Lower leg skin (tissue), 4 donors: ENCODE data around the gene C5orf63. TPM values are rescaled to one million over a fixed set of nuclear protein-coding genes. Genes with fewer than 3 reads are reported as not detected.

Experiments
- DNase-seq, 2 donors: peaks; one replicate each; pipeline ENCODE4 v3.0.0-alpha.2; 2019; ENCODE audit warnings: low spot score in 2 of 2
- H3K4me3 ChIP-seq: fragments of 200-600 bp; sonication (generic); 2 replicates; pipeline ENCODE4 v1.5.1; 2017; ENCODE audit warnings: mild to moderate bottlenecking, low read depth; ENCODE audit not compliant: poor library complexity, severe bottlenecking
- POLR2A ChIP-seq, 2 donors: fragments of 450-650 bp; IDR thresholded peaks; one replicate each; pipeline ENCODE4 v1.6.1; 2016 to 2017; ENCODE audit warnings: antibody characterized with exemption in 2 of 2, mild to moderate bottlenecking in 1 of 2, moderate library complexity in 1 of 2
- WGBS, 2 donors: methylation state at CpG; one replicate each; pipeline ENCODE4 v1.1.5; 2018; 5-methylcytosine and 5-hydroxymethylcytosine counted together
- intact Hi-C: fragments of 100-400 bp; cut with DNase I; formaldehyde crosslinking; loops from one replicate; pipeline ENCODE4 v1.15.0; 2023; ENCODE audit warnings: low total_unique reads
- total RNA-seq, 4 donors: library from RNA; depleted of rRNA; stranded (reverse); fragments of >200 nt; gene quantifications; one replicate each; pipeline ENCODE4 v1.1.0, GENCODE V29; 2016
- TF ChIP-seq, protein P1 (sequence below), 3 donors: fragments of 450-650 bp; IDR thresholded peaks; one replicate each; pipeline ENCODE4 v1.5.1; 2016; ENCODE audit warnings: antibody characterized with exemption in 3 of 3, mild to moderate bottlenecking in 3 of 3, moderate library complexity in 2 of 3

C5orf63 gene
- total RNA-seq, 4 donors from 2014 or later, result 0.91 to 3.3 (median 1.7) TPM

DNA sequence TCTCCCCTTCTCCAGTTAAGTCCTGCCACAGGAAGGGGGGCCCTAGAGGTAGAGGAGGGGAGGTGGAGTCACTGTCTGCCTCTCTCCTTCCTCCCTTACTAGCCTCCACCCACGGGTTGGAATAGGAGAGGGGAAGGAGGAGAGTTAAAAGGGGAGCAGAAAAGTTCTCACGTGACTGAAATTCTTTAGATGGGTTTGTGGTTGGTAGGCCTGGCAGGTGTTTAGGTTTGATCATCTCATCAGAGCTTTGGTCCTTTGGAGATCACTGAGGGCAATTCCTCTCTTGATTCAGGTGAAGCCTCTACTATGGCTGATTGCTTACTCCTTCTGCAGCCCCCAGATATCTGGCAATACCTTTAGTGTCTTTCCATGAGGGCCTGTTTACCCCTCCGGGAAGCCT is 24.9 kb upstream of the C5orf63 start:
- DNase-seq, result no peak
- TF ChIP-seq, protein P1, sequence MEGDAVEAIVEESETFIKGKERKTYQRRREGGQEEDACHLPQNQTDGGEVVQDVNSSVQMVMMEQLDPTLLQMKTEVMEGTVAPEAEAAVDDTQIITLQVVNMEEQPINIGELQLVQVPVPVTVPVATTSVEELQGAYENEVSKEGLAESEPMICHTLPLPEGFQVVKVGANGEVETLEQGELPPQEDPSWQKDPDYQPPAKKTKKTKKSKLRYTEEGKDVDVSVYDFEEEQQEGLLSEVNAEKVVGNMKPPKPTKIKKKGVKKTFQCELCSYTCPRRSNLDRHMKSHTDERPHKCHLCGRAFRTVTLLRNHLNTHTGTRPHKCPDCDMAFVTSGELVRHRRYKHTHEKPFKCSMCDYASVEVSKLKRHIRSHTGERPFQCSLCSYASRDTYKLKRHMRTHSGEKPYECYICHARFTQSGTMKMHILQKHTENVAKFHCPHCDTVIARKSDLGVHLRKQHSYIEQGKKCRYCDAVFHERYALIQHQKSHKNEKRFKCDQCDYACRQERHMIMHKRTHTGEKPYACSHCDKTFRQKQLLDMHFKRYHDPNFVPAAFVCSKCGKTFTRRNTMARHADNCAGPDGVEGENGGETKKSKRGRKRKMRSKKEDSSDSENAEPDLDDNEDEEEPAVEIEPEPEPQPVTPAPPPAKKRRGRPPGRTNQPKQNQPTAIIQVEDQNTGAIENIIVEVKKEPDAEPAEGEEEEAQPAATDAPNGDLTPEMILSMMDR (IDR thresholded peaks at IDR 0.05), result no peak
- intact Hi-C loops, result no loop called here
- H3K4me3 ChIP-seq, result no peak overlapping the region
- 53 to 58% methylated on average over 3 of the region's 3 CpGs for WGBS, 2 donors

DNA sequence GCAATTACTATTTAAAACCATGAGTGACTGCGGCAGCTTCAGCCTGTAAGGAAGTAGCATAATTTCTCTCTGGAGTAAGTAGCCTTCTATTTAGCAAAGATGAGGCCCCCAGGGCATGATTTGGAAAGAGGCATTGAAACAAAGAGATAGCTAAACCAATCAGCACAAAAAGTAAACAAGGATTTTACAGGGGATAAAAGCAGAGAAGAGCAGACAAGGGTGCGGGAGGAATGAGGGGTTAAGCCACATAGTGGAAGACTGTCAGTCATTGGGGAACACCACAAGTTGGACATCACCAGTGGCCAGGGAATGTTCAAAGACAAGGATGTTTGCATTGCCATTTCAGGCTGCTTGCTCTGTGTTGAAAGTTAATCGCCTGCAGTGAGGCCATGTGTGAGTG is 24.0 kb upstream of the C5orf63 start:
- TF ChIP-seq POLR2A (IDR thresholded peaks at IDR 0.05), result no peak
- TF ChIP-seq, protein P1 (IDR thresholded peaks at IDR 0.05), result no peak
- WGBS, 2 donors, result 55 to 59% methylated on average over 3 of the region's 3 CpGs
- H3K4me3 ChIP-seq, result no peak overlapping the region
- intact Hi-C loops, result no loop called here
- no peak for DNase-seq

DNA sequence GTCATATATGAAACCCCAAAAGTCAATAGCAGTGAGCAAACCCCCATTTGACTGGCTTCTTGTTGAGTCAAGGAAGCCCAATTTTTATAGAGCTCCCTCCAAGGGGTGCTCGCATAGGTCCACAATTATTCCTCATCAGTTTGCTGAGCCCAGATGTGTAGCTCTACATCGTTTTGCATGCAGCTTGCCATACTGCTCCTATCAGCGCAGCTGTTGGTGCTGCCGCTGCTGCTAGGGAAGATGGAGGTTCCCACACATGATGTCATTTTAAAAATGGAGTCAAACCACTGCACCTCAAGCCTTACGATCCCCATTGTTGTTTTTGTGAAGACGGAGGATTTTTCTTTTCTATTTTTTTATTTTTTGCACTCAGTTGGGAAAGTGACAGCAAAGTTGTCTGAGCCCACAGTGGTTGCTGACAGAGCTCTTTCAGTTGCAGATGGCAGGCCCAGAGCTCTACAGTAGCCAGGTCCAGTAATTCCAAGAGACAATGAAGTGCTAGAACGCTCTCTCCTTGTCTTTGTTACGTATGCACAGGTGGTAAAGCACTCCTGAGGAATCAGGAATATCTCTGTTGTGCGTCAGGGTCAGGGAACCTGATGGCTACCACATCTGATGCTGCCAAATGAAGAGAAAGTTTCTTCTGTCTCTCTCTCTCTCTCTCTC is 23.2 kb upstream of the C5orf63 start:
- intact Hi-C loops, result no loop called here
- 74 to 85% methylated on average over 9 of the region's 9 CpGs for WGBS, 2 donors
- TF ChIP-seq, protein P1 (IDR thresholded peaks at IDR 0.05), result no peak
- no peak for TF ChIP-seq POLR2A (IDR thresholded peaks at IDR 0.05)
- no peak overlapping the region for H3K4me3 ChIP-seq
- no peak for DNase-seq

DNA sequence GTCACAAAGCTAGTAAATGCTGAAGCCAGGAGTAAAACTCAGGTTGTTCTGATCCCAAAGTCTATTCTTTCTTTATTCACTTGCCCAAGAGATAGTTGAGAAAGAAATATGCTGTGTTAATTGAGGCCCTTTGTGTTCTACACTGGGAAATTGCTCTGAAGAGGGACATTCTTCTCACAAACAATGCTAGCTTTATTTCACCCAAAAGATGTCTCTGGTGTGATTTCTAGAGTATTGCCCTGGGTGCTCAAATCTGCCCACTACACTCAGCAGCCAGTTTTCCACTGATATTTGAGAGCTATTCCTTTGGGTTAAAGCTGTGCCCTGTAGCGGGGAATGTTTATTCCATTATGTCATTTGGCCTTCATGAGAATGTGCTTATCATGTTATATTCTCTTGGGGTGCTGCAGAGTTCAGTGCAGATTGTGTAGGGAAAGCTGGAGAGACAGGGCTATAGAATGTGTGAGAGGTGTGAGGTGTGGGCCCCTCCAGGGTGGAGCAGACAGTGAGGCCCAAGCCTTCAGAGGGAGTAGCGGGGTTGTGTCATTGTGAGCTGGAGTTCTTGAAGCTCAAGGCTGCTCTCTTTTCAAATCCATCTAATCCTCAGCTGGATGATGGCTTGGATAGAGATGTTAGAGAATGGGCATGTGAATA is 21.0 kb upstream of the C5orf63 start:
- intact Hi-C loops, result no loop called here
- DNase-seq, result no peak
- TF ChIP-seq, protein P1 (IDR thresholded peaks at IDR 0.05), result no peak
- TF ChIP-seq POLR2A (IDR thresholded peaks at IDR 0.05), result no peak
- WGBS, 2 donors, result 84 to 97% methylated on average over 2 of the region's 2 CpGs
- no peak overlapping the region for H3K4me3 ChIP-seq

DNA sequence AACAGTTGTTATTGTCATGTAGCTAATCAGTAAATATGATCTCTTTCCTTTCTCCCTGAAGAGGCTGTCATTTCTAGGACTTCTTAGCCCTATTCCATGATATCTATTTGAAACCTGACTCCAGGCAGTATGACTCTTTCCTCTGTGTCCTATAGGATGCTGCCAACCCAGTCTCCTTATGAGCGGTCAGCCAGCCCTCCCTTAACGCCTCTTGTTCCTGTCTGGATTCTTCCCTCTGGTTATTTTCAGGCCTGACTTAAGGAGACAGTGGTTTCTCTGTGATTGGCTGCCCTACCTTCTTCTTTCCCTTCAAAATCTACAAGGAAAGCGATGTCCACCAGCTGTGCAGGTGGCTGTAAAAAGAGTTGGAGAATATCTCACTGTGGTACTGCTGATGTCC is 19.4 kb upstream of the C5orf63 start:
- TF ChIP-seq POLR2A (IDR thresholded peaks at IDR 0.05), result no peak
- TF ChIP-seq, protein P1 (IDR thresholded peaks at IDR 0.05), result no peak
- 55 to 64% methylated on average over 3 of the region's 3 CpGs for WGBS, 2 donors
- H3K4me3 ChIP-seq, result no peak overlapping the region
- no peak for DNase-seq
- intact Hi-C loops, result no loop called here

- no peak for DNase-seq
- intact Hi-C loops, result no loop called here
- H3K4me3 ChIP-seq, result no peak overlapping the region
- no peak for TF ChIP-seq POLR2A (IDR thresholded peaks at IDR 0.05)
- TF ChIP-seq, protein P1 (IDR thresholded peaks at IDR 0.05), result no peak
Observed at GRCh38 chr5:127089191-127089590, 15.9 kb upstream of the C5orf63 start.
